Measurements from ENCODE around the gene TGFBR2.

DNA sequence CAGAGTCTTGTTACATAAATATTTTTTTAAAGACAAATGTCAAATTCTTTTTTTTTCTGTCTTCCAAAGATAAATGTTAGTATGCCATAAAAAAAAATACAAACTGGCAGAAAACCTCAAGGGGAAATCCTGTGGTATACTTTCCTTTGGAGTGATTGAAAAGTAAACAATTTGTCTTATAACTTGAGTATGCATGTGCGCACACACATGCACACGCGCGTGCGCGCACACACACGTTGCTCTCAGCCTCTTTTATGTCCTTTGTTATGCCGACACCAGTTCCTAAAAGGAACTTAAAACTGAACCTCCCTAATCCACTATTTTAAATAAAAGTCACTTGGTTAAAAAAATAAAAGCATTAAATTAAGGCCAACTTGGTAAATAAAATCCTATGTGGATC is 58.1 kb downstream of the TGFBR2 start:
- TF ChIP-seq, protein P1, sequence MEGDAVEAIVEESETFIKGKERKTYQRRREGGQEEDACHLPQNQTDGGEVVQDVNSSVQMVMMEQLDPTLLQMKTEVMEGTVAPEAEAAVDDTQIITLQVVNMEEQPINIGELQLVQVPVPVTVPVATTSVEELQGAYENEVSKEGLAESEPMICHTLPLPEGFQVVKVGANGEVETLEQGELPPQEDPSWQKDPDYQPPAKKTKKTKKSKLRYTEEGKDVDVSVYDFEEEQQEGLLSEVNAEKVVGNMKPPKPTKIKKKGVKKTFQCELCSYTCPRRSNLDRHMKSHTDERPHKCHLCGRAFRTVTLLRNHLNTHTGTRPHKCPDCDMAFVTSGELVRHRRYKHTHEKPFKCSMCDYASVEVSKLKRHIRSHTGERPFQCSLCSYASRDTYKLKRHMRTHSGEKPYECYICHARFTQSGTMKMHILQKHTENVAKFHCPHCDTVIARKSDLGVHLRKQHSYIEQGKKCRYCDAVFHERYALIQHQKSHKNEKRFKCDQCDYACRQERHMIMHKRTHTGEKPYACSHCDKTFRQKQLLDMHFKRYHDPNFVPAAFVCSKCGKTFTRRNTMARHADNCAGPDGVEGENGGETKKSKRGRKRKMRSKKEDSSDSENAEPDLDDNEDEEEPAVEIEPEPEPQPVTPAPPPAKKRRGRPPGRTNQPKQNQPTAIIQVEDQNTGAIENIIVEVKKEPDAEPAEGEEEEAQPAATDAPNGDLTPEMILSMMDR (IDR thresholded peaks at IDR 0.05; ENCODE audit: low read depth, low read length): no peak
- TF ChIP-seq EZH2phosphoT487 (IDR thresholded peaks at IDR 0.05; ENCODE audit: low read depth): no peak
